Vagina (tissue), 2 donors: ENCODE measurements around the gene F7.

Experiments
- CTCF ChIP-seq, 3 experiments: fragments of 450-650 bp in 2 of 3; fragments of 200-600 bp in 1 of 3; sonication (generic) in 1 of 3; IDR thresholded peaks; one replicate each; pipeline ENCODE4 v1.5.1; 2017 to 2019; ENCODE audit warnings: antibody characterized with exemption in 3 of 3, mild to moderate bottlenecking in 2 of 3, moderate library complexity in 2 of 3
- POLR2AphosphoS5 ChIP-seq, 2 donors: sonication (generic); formaldehyde crosslinking; IDR thresholded peaks; one replicate each; pipeline ENCODE4 v1.9.0; 2017; ENCODE audit warnings: antibody characterized with exemption in 2 of 2, mild to moderate bottlenecking in 2 of 2, low read depth in 1 of 2; ENCODE audit not compliant: insufficient read depth in 1 of 2

- TF ChIP-seq POLR2AphosphoS5 (IDR thresholded peaks at IDR 0.05; ENCODE audit: insufficient read depth in 1 of 2, low read depth in 1 of 2) = no peak
- no peak for TF ChIP-seq CTCF (IDR thresholded peaks at IDR 0.05)
Observed at GRCh38 chr13:113137691-113138298, 32.2 kb downstream of the F7 start.
